ENCODE results near the gene MAGEH1.

MAGEH1 gene

DNA sequence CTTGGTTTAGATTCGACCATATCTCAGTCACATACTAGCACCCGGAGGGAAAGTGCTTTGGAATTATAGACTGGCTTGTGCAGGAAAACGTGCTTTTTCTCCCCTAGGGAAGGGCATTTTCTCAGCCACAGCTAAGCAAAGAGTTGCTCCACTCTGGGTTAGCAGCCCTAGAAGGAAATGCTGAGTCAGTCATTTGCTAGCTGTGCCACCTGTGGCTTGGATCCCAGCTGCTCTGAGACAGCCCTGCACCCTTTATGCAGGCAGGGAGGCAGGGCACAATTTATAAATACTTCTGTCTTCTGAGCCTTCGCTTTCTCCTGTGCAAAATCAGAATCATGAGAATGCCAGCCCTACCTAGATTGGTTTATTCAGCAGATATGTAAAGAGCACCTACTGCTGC is 39.0 kb downstream of the MAGEH1 start:
- DNase-seq (ENCODE audit: low read depth) = no peak
